GM23338 (cell line): ENCODE data around the gene MKRN2OS. TPM values are rescaled to one million over a fixed set of nuclear protein-coding genes. Genes with fewer than 3 reads are reported as not detected.

Source experiments
- ATAC-seq: fragments of 200-7000 bp; cut with Tn5 transposase; 3 replicates; pipeline ENCODE4 v1.9.1; 2020
- DNase-seq: peaks from one replicate; pipeline ENCODE4 v3.0.0-alpha.2; 2015; ENCODE audit warnings: low spot score
- H2AFZ ChIP-seq: fragments of 200-600 bp; sonication (generic); 2 replicates; pipeline ENCODE4 v1.8.0; 2016; ENCODE audit warnings: antibody characterized with exemption, mild to moderate bottlenecking, moderate library complexity
- H3F3A ChIP-seq: fragments of 200-600 bp; sonication (generic); replicated peaks from 2 replicates; pipeline ENCODE4 v1.8.0; 2017; ENCODE audit warnings: antibody characterized with exemption, mixed run types, low read depth
- H3K27ac ChIP-seq: fragments of 200-600 bp; sonication (generic); 2 replicates; pipeline ENCODE4 v1.6.1; 2016; ENCODE audit warnings: low read depth
- H3K27me3 ChIP-seq: fragments of 200-600 bp; sonication (generic); 2 replicates; pipeline ENCODE4 v1.8.0; 2016; ENCODE audit warnings: mild to moderate bottlenecking, mixed run types, moderate library complexity; ENCODE audit not compliant: insufficient read depth
- H3K36me3 ChIP-seq: fragments of 200-600 bp; sonication (generic); 2 replicates; pipeline ENCODE4 v1.8.0; 2016; ENCODE audit warnings: mild to moderate bottlenecking; ENCODE audit not compliant: insufficient read depth
- H3K4me1 ChIP-seq: fragments of 200-600 bp; sonication (generic); 2 replicates; pipeline ENCODE4 v1.8.0; 2016; ENCODE audit warnings: mild to moderate bottlenecking, moderate library complexity; ENCODE audit not compliant: insufficient read depth
- H3K4me2 ChIP-seq: fragments of 200-600 bp; sonication (generic); 2 replicates; pipeline ENCODE4 v1.7.1; 2017; ENCODE audit warnings: mixed run types
- H3K4me3 ChIP-seq: fragments of 200-600 bp; sonication (generic); 2 replicates; pipeline ENCODE4 v1.6.1; 2016; ENCODE audit warnings: mixed run types
- H3K79me2 ChIP-seq: fragments of 200-600 bp; sonication (generic); replicated peaks from 2 replicates; pipeline ENCODE4 v1.8.0; 2017; ENCODE audit warnings: mild to moderate bottlenecking; ENCODE audit not compliant: insufficient read depth
- H3K9me2 ChIP-seq: fragments of 200-600 bp; sonication (generic); 2 replicates; pipeline ENCODE4 v1.8.0; 2017; ENCODE audit not compliant: insufficient read depth
- H4K20me1 ChIP-seq: fragments of 200-600 bp; sonication (generic); replicated peaks from 2 replicates; pipeline ENCODE4 v1.8.0; 2017; ENCODE audit warnings: mild to moderate bottlenecking; ENCODE audit not compliant: insufficient read depth
- H3K27ac Mint-ChIP-seq: 2 replicates; pipeline ENCODE4 v1.8.0; 2020; ENCODE audit warnings: inconsistent platforms, mild to moderate bottlenecking, moderate library complexity, mixed read lengths
- H3K27me3 Mint-ChIP-seq: 3 replicates; pipeline ENCODE4 v1.8.0; 2022; ENCODE audit warnings: low read depth, mild to moderate bottlenecking, moderate library complexity, mixed read lengths, inconsistent platforms; ENCODE audit not compliant: insufficient read depth, poor library complexity
- H3K36me3 Mint-ChIP-seq: 3 replicates; pipeline ENCODE4 v1.8.0; 2021; ENCODE audit warnings: low read depth, mild to moderate bottlenecking, inconsistent platforms, moderate library complexity, mixed read lengths
- H3K4me1 Mint-ChIP-seq: 3 replicates; pipeline ENCODE4 v1.8.0; 2020; ENCODE audit warnings: mild to moderate bottlenecking, inconsistent platforms, mixed read lengths
- H3K4me3 Mint-ChIP-seq: 3 replicates; pipeline ENCODE4 v1.8.0; 2021; ENCODE audit warnings: moderate library complexity, mild to moderate bottlenecking, inconsistent platforms, mixed read lengths
- H3K9me3 Mint-ChIP-seq: 3 replicates; pipeline ENCODE4 v1.8.0; 2020; ENCODE audit warnings: moderate library complexity, mild to moderate bottlenecking, inconsistent platforms, mixed read lengths
- CREB1 ChIP-seq: fragments of 250-450 bp; sonication (Bioruptor Pico); IDR thresholded peaks from 2 replicates; pipeline ENCODE4 v1.5.0; 2020; ENCODE audit warnings: low read depth, mild to moderate bottlenecking, moderate library complexity
- EZH2 ChIP-seq: fragments of 200-600 bp; sonication (generic); IDR thresholded peaks from one replicate; pipeline ENCODE4 v1.8.0; 2017; ENCODE audit warnings: antibody characterized with exemption, mild to moderate bottlenecking, low read depth; ENCODE audit not compliant: unreplicated experiment
- EZH2phosphoT487 ChIP-seq: fragments of 200-600 bp; sonication (generic); IDR thresholded peaks from one replicate; pipeline ENCODE4 v1.8.1; 2018; ENCODE audit warnings: antibody characterized with exemption; ENCODE audit not compliant: unreplicated experiment
- JUNB ChIP-seq: IDR thresholded peaks from one replicate; pipeline ENCODE4 v1.6.1; 2016; ENCODE audit warnings: antibody characterized with exemption; ENCODE audit not compliant: unreplicated experiment
- NANOG ChIP-seq: IDR thresholded peaks from 2 replicates; pipeline ENCODE4 v1.6.1; 2016; ENCODE audit warnings: antibody characterized with exemption, borderline replicate concordance
- POLR2AphosphoS5 ChIP-seq: IDR thresholded peaks from 2 replicates; pipeline ENCODE4 v1.6.1; 2016; ENCODE audit warnings: antibody characterized with exemption, low read depth
- STAT1 ChIP-seq: IDR thresholded peaks from one replicate; pipeline ENCODE4 v1.6.1; 2016; ENCODE audit warnings: antibody characterized with exemption; ENCODE audit not compliant: unreplicated experiment
- ZNF114 ChIP-seq: fragments of 250-450 bp; sonication (Bioruptor Pico); IDR thresholded peaks from 2 replicates; pipeline ENCODE4 v1.5.0; 2020; ENCODE audit warnings: mild to moderate bottlenecking, moderate library complexity
- ZNF331 ChIP-seq: fragments of 250-450 bp; sonication (Bioruptor Pico); IDR thresholded peaks from 2 replicates; pipeline ENCODE4 v1.5.0; 2020; ENCODE audit warnings: low read depth, mild to moderate bottlenecking, moderate library complexity
- ZNF462 ChIP-seq: fragments of 250-450 bp; sonication (Bioruptor Pico); IDR thresholded peaks from 2 replicates; pipeline ENCODE4 v1.5.0; 2020; ENCODE audit warnings: mild to moderate bottlenecking, moderate library complexity
- polyA plus RNA-seq: library from polyadenylated mRNA; unstranded; fragments of >200 nt; fragmentation: Nextera tagmentation; extraction: Ambion mirVana; gene quantifications from 2 replicates; pipeline ENCODE4 v1.2.1, GENCODE V29; 2016
- total RNA-seq: library from RNA; depleted of rRNA; stranded (reverse); fragments of >200 nt; shearing (Covaris generic); gene quantifications from 2 replicates; pipeline ENCODE4 v1.2.3, GENCODE V29; 2014
- TF ChIP-seq, protein P1 (sequence below): IDR thresholded peaks from one replicate; pipeline ENCODE4 v1.6.1; 2018; ENCODE audit warnings: antibody characterized with exemption; ENCODE audit not compliant: unreplicated experiment
- TF ChIP-seq, protein P2 (sequence below), 2 experiments: fragments of 200-600 bp in 1 of 2; sonication (generic) in 1 of 2; conservative IDR thresholded peaks; 2 replicates each; pipeline versions ENCODE4 v1.5.1 to v1.6.1; 2016 to 2017; ENCODE audit warnings: antibody characterized with exemption in 2 of 2, low read depth in 2 of 2, mild to moderate bottlenecking in 2 of 2, moderate library complexity in 1 of 2
- TF ChIP-seq, protein P3 (sequence below): IDR thresholded peaks from 2 replicates; pipeline ENCODE4 v1.6.1; 2016; ENCODE audit warnings: antibody characterized with exemption

Gene MKRN2OS
- total and polyA plus RNA-seq, 2 experiments from 2014 or later, result 0.55 TPM; not detected in 1

DNA sequence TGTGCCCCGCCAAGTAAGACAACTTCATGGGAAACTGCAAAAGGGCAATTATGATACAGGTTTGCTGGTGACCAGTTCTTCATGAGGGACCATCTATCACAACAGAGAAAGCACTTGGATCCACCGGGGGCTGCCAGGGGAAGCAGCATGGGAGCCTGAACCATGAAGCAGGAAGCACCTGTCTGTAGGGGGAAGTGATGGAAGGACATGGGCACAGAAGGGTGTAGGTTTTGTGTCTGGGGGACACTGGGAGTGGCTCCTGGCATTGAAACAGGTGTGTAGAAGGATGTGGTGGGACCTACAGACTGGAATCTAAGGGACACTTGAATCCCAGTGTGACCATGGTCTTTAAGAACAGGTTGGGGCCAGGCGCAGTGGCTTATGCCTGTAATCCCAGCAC, 34.2 kb upstream of the MKRN2OS start:
- peaks cover 27% of the 10 kb centered on the region for H3K36me3 ChIP-seq
- ATAC-seq, result no peak
- H3K36me3 Mint-ChIP-seq, result peaks cover 84% of the 10 kb centered on the region

More for the DNA sequence above, 34.2 kb upstream of the MKRN2OS start:
- peaks cover 12% of the 10 kb centered on the region for H4K20me1 ChIP-seq
- no peaks in the 10 kb centered on the region for H3K9me2 ChIP-seq
- H3K79me2 ChIP-seq, result no peaks in the 10 kb centered on the region
- no peak overlapping the region for H3K4me3 ChIP-seq
- H3K27me3 ChIP-seq, result no peaks in the 10 kb centered on the region
- peaks cover 3% of the 10 kb centered on the region; the same call in 2 of the 3 replicates for H3K4me1 Mint-ChIP-seq
- DNase-seq, result no peak
- no peaks in the 10 kb centered on the region for H3K9me3 Mint-ChIP-seq
- H3K4me2 ChIP-seq, result no peak overlapping the region
- no peak overlapping the region for H3K27ac Mint-ChIP-seq
- no peak overlapping the region for H3K27ac ChIP-seq
- no peak overlapping the region for H3K4me3 Mint-ChIP-seq
- H3K4me1 ChIP-seq, result no peaks in the 10 kb centered on the region
- no peak for TF ChIP-seq ZNF462
- no peak for TF ChIP-seq ZNF331 (CRISPR knock-in tag)
- TF ChIP-seq NANOG, result no peak
- TF ChIP-seq CREB1, result no peak
- TF ChIP-seq, protein P1, sequence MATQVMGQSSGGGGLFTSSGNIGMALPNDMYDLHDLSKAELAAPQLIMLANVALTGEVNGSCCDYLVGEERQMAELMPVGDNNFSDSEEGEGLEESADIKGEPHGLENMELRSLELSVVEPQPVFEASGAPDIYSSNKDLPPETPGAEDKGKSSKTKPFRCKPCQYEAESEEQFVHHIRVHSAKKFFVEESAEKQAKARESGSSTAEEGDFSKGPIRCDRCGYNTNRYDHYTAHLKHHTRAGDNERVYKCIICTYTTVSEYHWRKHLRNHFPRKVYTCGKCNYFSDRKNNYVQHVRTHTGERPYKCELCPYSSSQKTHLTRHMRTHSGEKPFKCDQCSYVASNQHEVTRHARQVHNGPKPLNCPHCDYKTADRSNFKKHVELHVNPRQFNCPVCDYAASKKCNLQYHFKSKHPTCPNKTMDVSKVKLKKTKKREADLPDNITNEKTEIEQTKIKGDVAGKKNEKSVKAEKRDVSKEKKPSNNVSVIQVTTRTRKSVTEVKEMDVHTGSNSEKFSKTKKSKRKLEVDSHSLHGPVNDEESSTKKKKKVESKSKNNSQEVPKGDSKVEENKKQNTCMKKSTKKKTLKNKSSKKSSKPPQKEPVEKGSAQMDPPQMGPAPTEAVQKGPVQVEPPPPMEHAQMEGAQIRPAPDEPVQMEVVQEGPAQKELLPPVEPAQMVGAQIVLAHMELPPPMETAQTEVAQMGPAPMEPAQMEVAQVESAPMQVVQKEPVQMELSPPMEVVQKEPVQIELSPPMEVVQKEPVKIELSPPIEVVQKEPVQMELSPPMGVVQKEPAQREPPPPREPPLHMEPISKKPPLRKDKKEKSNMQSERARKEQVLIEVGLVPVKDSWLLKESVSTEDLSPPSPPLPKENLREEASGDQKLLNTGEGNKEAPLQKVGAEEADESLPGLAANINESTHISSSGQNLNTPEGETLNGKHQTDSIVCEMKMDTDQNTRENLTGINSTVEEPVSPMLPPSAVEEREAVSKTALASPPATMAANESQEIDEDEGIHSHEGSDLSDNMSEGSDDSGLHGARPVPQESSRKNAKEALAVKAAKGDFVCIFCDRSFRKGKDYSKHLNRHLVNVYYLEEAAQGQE, result no peak
- no peak for TF ChIP-seq ZNF114 (CRISPR knock-in tag)
- TF ChIP-seq EZH2, result no peak
- TF ChIP-seq, protein P2, sequence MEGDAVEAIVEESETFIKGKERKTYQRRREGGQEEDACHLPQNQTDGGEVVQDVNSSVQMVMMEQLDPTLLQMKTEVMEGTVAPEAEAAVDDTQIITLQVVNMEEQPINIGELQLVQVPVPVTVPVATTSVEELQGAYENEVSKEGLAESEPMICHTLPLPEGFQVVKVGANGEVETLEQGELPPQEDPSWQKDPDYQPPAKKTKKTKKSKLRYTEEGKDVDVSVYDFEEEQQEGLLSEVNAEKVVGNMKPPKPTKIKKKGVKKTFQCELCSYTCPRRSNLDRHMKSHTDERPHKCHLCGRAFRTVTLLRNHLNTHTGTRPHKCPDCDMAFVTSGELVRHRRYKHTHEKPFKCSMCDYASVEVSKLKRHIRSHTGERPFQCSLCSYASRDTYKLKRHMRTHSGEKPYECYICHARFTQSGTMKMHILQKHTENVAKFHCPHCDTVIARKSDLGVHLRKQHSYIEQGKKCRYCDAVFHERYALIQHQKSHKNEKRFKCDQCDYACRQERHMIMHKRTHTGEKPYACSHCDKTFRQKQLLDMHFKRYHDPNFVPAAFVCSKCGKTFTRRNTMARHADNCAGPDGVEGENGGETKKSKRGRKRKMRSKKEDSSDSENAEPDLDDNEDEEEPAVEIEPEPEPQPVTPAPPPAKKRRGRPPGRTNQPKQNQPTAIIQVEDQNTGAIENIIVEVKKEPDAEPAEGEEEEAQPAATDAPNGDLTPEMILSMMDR (conservative IDR thresholded peaks at IDR 0.05; ENCODE audit: low read depth in 2 of 2), result no peak
- TF ChIP-seq, protein P3, sequence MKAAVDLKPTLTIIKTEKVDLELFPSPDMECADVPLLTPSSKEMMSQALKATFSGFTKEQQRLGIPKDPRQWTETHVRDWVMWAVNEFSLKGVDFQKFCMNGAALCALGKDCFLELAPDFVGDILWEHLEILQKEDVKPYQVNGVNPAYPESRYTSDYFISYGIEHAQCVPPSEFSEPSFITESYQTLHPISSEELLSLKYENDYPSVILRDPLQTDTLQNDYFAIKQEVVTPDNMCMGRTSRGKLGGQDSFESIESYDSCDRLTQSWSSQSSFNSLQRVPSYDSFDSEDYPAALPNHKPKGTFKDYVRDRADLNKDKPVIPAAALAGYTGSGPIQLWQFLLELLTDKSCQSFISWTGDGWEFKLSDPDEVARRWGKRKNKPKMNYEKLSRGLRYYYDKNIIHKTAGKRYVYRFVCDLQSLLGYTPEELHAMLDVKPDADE, result no peak
- no peak for TF ChIP-seq STAT1
- no peak for TF ChIP-seq POLR2AphosphoS5
- no peak for TF ChIP-seq JUNB
- TF ChIP-seq EZH2phosphoT487, result no peak
- H2AFZ ChIP-seq, result no peak overlapping the region
- H3F3A ChIP-seq, result 0 out of 2 replicates have a peak, but pooled peaks cover 11% of the 10 kb centered on the region
- peaks cover 23% of the 10 kb centered on the region for H3K27me3 Mint-ChIP-seq
